SU-DHL-6 (cell line): Measurements from ENCODE around the gene SNX30.

Experiments
- CTCF ChIP-seq: fragments of 200-600 bp; sonication (generic); IDR thresholded peaks from one replicate; pipeline ENCODE4 v1.5.1; 2017; ENCODE audit warnings: antibody characterized with exemption, mild to moderate bottlenecking, low read length, moderate library complexity; ENCODE audit not compliant: insufficient read depth, poor library complexity, severe bottlenecking
- EZH2phosphoT487 ChIP-seq: fragments of 200-600 bp; sonication (generic), shearing (Covaris generic); conservative IDR thresholded peaks from 2 replicates; pipeline ENCODE4 v1.6.1; 2018; ENCODE audit warnings: mild to moderate bottlenecking, antibody characterized with exemption, low read length, moderate library complexity, mixed read lengths

- TF ChIP-seq CTCF (no peak), EZH2phosphoT487 (no peak)
Measured at GRCh38 chr9:112747094-112747493, 3.5 kb upstream of the SNX30 start.
